ENCODE results near the gene MAN1B1. TPM values are rescaled to one million over a fixed set of nuclear protein-coding genes. Genes with fewer than 3 reads are reported as not detected.

The MAN1B1 gene
- total RNA-seq, 1 experiment from 2014 or later: 46.5 TPM

- no TSS peak for BruUV-seq (replicated peaks)
- intact Hi-C loops (cut with micrococcal nuclease): no loop called here
- no peaks in the 10 kb centered on the region for H3K9me3 Mint-ChIP-seq (ENCODE audit: unreplicated experiment)
Observed at GRCh38 chr9:137136261-137136880, 49.6 kb downstream of the MAN1B1 start.

GRCh38 chr9:137136881-137137607 lies 50.3 kb downstream of the MAN1B1 start:
- intact Hi-C loops (cut with micrococcal nuclease): no loop called here
- H3K27me3 Mint-ChIP-seq (ENCODE audit: insufficient read depth, unreplicated experiment): peaks cover 17% of the 10 kb centered on the region
- no peak overlapping the region for H3K4me3 Mint-ChIP-seq (ENCODE audit: unreplicated experiment)
- no peak for DNase-seq (ENCODE audit: unreplicated experiment)
- H3K4me1 Mint-ChIP-seq (ENCODE audit: insufficient read depth, unreplicated experiment): peaks cover 6% of the 10 kb centered on the region
- ChIA-PET POLR2A (no interaction called here), CTCF (no interaction called here)
- TF ChIP-seq CTCF (IDR thresholded peaks at IDR 0.05; ENCODE audit: unreplicated experiment): no peak
- BruUV-seq (replicated peaks): no TSS peak
- no peaks in the 10 kb centered on the region for H3K36me3 Mint-ChIP-seq (ENCODE audit: insufficient read depth, unreplicated experiment)
- H3K9me3 Mint-ChIP-seq (ENCODE audit: unreplicated experiment): no peaks in the 10 kb centered on the region
- no peak overlapping the region for H3K27ac Mint-ChIP-seq (ENCODE audit: low read depth, unreplicated experiment)

More at GRCh38 chr9:137136261-137136880, 49.6 kb downstream of the MAN1B1 start:
- no peaks in the 10 kb centered on the region for H3K36me3 Mint-ChIP-seq (ENCODE audit: insufficient read depth, unreplicated experiment)
- DNase-seq (ENCODE audit: unreplicated experiment): no peak
- peaks cover 6% of the 10 kb centered on the region for H3K4me1 Mint-ChIP-seq (ENCODE audit: insufficient read depth, unreplicated experiment)
- ChIA-PET CTCF (no interaction called here), POLR2A (no interaction called here)
- TF ChIP-seq CTCF (IDR thresholded peaks at IDR 0.05; ENCODE audit: unreplicated experiment): no peak
- no peak overlapping the region for H3K4me3 Mint-ChIP-seq (ENCODE audit: unreplicated experiment)
- peaks cover 11% of the 10 kb centered on the region for H3K27me3 Mint-ChIP-seq (ENCODE audit: insufficient read depth, unreplicated experiment)
- H3K27ac Mint-ChIP-seq (ENCODE audit: low read depth, unreplicated experiment): no peak overlapping the region

GRCh38 chr9:137138058-137138721 lies 51.4 kb downstream of the MAN1B1 start:
- intact Hi-C loops (cut with micrococcal nuclease): no loop called here
- ChIA-PET POLR2A (interaction anchor here (1.0 to 2.9 kb wide), 2 partner anchors 8 to 49 kb away, joined by 3 to 12 read pairs; no protein-coding TSS in a partner anchor), CTCF (interaction anchor here (0.6 to 0.8 kb wide), 2 partner anchors 89 to 284 kb away, joined by 3 to 5 read pairs; partner anchors contain the start of gene RNF224)
- BruUV-seq (replicated peaks): no TSS peak
- no peaks in the 10 kb centered on the region for H3K36me3 Mint-ChIP-seq (ENCODE audit: insufficient read depth, unreplicated experiment)
- H3K9me3 Mint-ChIP-seq (ENCODE audit: unreplicated experiment): no peaks in the 10 kb centered on the region
- H3K4me1 Mint-ChIP-seq (ENCODE audit: insufficient read depth, unreplicated experiment): peaks cover 6% of the 10 kb centered on the region
- no peak overlapping the region for H3K4me3 Mint-ChIP-seq (ENCODE audit: unreplicated experiment)
- peaks cover 25% of the 10 kb centered on the region for H3K27me3 Mint-ChIP-seq (ENCODE audit: insufficient read depth, unreplicated experiment)
- no peak overlapping the region for H3K27ac Mint-ChIP-seq (ENCODE audit: low read depth, unreplicated experiment)
- TF ChIP-seq CTCF (IDR thresholded peaks at IDR 0.05; ENCODE audit: unreplicated experiment): no peak
- DNase-seq (ENCODE audit: unreplicated experiment): no peak

Measured in MCF 10A (cell line).